GM18517 (cell line): Measurements from ENCODE around the gene FAM83D.
"Not testable (repeated sequence)": the region's sequence is repeated elsewhere in the genome, so short reads cannot be mapped to it uniquely, and the experiment has no call there.

Experiments used
- ATAC-seq: cut with Tn5 transposase; IDR thresholded peaks from one replicate; pipeline ENCODE4 v1.9.1; 2021; ENCODE audit warnings: mild to moderate bottlenecking, moderate library complexity; ENCODE audit not compliant: unreplicated experiment

FAM83D gene

DNA sequence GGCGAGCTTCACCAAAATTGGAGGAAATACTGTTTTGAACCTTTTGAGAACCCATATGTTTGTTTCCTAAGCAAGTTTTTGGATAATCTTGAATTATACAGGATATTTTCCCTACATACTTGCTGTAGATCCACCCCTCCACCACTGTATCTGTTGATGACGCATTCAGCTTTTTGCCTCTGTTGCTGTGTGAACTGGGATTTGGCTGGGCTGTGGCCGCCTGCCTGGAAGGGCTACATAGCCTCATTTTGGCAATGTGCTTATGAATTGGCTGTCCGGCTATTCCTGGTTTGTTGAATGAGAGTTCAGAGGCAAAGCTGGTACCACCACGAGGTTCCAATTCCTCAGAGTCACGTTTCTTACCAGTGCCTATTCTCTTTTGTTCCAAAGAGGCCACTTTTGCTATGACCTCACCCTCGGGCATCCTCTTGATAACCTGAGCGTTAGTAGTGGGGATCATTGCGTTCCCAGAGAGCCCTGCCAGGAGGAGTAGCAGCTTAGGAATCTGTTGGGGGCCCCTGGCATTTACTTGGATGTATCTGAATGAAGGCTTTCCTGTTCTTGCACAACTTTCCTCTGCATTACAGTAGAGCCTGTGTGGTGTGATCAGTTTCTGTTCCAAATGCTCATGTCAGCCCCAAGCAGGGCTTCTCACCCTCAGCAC lies 6.4 kb downstream of the FAM83D start:
- no peak for ATAC-seq

DNA sequence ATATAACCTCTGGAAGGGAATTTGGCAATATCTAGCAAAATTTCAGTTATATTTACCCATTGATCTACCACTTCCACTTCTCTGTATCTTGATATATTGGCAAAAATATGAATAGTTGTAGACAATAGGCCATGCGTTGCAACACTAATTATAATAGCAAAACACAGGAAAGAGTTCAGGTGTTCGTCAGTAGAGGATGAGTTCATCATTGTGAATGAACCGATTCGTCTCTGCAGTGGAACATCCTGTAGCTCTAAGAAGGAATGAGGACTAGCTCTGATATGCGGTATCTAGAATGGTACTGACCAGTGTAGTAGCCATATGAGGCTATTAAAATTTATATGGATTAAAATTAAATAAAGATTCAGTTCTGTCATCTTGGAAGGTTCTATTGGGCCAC lies 8.3 kb downstream of the FAM83D start:
- no peak for ATAC-seq

DNA sequence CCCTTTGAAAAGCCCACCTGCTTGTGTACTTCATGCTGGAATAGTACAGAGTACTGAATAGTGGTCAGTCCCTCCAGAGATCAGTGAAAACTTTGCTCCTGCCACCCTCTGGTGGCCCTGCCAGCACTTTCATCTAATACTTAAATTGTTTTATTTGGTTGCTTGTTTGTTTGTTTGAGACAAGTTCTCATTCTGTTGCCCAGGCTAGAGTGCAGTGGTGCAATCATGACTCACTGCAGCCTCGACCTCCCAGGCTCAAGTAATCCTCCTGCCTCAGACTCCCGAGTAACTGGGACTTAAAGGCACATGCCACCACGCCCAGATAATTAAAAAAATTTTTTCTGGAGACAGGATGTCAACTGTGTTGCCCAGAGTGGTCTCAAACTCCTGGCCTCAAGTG lies 9.1 kb downstream of the FAM83D start:
- no peak for ATAC-seq

DNA sequence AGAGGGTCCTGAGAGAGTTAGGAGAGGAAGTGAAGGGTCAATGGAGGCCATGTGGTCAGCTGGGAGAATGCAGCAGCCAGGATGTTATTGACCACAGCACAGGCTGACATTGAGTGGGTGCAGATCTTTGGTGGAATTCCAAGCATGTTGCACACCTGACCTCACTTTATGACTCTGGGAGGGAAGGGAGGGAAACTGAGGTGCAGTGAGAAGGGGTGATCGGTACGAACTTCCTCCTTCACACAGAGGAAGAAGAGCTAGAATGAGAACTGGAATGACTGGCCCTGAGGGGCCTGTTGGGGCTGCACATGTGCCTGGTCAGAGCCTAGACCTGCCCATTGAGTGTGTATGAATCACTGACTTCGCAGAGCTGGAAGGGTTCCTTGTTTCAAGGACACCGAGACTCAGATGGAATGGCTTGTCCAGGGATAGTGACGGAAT lies 9.8 kb downstream of the FAM83D start:
- ATAC-seq: no peak

DNA sequence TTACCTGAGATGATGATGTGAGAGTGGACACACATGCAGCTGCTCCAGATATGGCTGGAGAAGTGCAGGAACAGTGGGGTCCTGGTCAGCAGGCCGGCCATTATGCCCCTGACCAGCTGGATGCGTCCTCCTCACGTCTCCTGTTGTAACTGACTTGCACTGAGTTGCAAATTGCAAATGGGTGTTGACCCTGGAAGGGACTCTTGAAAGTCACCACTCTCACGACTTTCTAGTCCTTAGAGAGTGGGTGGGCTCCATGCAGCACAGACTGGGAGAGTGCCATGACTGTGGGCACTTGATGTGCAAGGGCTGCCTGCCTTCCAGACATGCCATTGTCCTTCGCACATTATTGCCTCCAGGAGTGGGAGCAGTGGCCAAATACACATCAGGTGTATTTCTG lies 10.8 kb downstream of the FAM83D start:
- no peak for ATAC-seq

DNA sequence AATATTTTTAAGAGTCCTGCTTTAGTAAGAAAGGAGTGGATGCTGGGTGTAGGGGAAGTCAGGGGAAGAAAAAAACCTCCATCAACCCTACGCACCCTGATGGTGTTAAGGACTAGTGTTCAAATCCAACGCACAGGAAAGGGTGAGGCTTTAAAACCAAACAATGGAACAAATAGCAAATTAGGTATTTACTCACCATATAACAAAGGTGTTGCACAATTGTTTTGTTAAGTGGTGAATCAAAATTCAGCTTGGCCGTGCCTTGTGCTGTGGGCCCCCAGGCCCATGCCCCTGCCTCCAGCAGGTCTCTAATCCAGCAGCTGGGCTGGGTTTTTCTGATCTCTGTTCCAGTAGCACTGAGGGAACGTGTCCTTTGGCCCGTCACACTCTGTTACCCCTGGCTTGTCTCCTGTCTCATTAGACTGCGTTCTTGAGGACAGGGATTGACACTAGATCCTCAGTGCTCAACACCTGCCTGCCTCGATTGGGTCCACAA lies 11.8 kb downstream of the FAM83D start:
- no peak for ATAC-seq

DNA sequence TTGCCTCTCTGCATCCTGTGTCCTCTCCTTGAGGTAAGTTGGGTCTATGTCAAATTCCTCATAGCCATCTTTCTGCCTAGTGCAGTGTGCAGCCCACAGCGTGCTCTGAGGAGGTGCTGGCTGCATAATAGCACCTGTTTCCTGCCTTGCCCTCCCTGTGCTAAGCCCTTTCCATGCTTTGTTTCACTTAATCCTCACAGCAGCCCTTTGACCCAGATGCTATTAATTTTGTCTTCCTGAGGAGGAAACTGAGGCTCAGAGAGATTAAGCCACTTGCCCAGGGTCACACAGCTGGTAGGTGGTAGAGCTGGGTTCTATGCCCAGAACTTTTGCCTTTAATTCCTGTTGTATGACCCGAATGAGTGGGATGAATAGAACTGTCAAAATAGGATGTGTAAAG lies 13.5 kb downstream of the FAM83D start:
- ATAC-seq: no peak

DNA sequence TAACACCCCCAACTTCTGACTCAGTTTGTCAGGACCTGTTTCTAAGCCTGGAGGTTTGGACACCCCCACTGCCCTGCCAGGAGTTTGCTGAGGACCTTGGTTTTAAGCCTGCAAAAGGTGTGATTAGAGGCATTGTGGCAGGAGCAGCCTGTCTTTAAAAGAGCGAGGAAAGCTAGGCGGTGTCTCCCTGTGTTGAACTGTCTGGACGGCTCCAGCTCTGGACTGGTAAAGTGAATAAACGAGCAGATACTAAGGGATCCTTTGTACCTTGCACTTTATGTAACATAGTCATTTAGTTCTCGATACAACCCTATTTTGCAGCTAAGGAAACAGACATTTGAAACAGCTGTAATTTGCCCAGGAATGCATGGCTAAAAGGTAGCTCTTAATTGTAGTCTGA lies 14.4 kb downstream of the FAM83D start:
- no peak for ATAC-seq

DNA sequence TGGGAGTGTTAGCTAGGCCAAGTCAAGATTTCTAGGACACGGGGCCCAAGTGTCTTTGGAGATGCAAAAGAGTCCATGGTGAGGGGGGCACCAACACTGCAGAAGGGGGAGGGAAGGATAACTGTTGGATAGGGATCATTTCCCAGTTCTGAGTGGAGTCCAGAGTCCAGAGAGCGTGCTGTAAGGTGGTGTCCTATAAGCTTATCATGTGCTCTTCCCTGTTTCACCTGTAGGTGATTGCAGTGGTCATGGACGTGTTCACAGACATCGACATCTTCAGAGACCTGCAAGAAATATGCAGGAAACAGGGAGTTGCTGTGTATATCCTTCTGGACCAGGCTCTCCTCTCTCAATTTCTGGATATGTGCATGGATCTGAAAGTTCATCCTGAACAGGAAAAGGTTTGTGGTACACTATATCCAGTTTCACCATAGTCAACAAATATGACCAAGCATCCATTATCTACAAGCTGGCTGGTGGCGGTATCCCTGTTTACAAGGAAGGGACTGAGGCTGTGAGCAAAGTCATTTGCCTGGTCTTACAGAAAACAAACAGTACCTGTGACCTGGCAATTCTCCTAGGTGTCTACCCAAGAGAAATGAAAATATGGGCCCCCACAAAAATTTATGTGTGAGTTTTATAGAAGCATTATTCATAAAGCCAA lies 15.6 kb downstream of the FAM83D start:
- no peak for ATAC-seq

DNA sequence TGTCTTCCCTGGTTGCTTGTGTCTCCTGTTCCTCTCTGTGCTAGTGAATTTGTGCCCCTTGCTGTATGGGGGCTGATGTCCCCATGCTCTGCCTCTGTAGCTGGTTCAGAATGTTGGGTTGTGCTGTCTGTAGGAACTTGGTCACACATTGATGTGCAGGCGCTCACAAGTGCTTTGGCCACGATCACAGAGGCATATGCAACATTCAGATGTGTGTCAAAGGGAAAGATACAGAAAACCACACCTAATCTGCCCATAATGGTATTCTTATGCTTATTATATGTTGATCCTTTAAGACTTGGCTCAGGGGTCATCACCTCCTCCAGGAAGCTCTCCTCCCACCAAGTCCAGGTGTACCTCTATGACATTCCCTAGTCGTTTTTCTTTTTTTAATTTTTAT lies 18.8 kb downstream of the FAM83D start:
- ATAC-seq: no peak

DNA sequence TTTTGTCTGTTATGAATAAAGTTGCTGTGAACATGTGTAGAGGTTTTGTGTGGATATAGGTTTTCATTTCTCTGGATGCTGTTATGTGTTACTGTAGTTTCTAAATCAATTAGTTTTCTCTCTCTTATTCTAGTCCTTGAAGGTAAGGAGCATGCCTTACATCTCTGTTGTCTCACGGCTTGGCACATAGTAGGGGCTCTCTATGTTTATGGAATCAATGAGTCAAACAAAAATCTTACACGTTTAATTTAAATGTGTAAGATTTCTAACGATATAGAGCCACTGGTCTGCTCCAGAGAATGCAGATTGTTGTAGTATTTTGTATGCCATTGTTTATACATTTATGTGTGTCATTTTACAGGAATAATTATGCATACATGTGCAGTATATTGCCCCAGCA lies 20.6 kb downstream of the FAM83D start:
- ATAC-seq: no peak

DNA sequence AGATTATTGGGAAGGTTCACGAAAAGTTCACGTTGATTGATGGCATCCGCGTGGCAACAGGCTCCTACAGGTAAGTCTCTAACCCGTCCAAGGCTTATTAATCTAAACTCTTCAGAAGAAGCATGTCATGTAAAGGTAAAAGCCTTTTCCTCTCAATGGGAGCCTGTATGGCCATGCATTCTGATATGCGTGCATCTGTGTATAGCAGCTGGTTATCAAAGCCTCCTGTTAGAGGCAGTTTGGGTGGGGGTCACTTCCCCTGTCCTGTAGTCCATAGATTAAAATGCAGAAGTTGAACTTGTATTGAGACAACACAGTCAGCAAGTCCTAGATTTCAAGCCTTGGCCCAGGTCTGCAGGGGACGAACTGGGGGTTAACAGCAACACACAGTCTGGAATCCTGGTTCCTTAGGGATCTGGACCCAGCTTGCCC lies 21.7 kb downstream of the FAM83D start:
- no peak for ATAC-seq

DNA sequence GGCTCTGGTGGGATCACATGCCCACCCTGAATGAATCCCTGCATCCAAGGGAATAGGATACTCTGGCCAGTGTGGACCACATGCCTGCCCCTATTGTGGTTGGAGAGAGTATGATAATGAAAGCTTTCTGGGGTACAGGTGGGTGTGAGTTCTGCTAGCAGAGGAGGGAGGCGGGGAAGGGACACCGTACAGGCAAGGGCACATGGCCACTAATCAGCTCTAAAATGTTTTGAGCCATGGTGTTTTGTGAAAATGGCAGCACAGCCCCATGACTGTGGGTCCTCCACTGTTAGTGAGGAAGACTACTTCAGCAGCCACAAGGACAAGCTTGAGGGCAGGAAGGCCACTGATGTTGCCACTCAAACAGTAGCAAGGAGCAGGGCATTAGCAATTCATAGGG lies 24.0 kb downstream of the FAM83D start:
- ATAC-seq: no peak

DNA sequence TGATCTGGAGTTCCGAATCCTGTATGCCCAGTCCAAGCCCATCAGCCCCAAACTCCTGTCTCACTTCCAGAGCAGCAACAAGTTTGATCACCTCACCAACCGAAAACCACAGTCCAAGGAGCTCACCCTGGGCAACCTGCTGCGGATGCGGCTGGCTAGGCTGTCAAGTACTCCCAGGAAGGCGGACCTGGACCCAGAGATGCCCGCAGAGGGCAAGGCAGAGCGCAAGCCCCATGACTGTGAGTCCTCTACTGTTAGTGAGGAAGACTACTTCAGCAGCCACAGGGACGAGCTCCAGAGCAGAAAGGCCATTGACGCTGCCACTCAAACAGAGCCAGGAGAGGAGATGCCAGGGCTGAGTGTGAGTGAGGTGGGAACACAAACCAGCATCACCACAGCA lies 25.4 kb downstream of the FAM83D start:
- no peak for ATAC-seq

DNA sequence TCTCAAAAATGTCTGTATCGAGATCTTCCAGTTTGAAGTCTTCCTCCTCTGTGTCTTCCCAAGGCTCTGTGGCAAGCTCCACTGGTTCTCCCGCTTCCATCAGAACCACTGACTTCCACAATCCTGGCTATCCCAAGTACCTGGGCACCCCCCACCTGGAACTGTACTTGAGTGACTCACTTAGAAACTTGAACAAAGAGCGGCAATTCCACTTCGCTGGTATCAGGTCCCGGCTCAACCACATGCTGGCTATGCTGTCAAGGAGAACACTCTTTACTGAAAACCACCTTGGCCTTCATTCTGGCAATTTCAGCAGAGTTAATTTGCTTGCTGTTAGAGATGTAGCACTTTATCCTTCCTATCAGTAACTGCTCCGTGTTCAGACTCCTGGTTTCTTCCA lies 25.9 kb downstream of the FAM83D start:
- ATAC-seq: no peak

DNA sequence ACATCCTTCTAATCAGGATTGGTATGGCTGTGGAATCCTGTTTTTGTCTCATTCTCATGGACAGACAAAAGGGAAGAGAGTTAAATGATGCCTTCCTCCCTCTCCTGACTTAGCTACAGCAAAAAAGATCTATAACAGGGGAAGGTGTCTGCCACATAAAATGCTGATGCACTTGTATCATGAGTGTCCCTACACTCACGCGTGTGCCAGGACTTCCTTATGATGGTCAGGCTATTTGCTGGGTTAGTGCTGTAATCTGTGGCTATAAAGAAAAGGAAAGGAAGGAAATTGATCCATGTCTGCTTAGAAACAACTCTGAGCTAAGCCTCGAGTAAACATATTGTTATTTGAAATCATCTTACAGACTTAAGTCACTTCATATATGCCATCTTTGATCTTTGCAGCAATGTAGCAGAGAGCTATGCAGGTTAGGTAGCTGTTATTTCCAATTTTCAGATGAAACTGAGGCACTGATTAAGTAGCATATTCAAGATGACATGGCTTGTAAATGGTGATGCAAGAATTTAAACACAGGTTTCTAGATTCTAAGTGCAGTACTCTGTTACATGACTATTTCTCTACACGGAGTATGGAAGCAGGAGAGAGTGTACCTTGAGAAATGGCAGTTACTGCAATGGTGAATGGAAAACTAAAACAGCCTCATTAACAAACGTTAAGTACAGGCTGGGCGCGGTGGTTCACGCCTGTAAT lies 27.6 kb downstream of the FAM83D start:
- ATAC-seq: no peak

DNA sequence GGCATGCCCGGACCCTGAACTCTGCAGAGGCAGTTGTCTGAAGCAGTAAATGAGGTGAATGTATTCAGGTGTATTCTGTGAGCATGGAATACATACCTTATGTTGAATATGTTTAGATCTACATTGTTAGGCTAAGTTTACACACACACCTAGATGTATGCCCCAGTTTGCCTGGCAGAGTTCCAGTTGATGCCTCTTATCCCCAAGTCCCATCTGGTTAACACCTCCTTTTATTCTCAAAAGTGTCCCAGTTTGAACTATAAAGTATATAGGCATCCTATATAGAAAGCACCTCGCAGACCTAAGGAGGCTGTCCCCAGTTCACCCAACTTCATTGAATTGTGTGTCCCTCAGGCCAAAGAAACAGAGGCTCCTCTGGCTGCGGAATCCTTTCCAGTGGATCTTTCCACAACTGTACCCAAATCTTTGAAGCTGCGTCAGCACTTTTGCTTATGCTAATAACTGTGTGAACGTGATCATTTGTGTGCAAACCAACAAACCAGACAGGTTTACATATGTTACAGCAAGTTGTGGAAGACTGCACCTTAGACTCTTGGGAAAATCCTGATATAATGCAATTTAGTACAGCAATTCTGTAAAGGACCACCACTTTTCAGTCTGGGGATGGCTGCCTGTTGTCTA lies 31.1 kb downstream of the FAM83D start:
- no peak for ATAC-seq

DNA sequence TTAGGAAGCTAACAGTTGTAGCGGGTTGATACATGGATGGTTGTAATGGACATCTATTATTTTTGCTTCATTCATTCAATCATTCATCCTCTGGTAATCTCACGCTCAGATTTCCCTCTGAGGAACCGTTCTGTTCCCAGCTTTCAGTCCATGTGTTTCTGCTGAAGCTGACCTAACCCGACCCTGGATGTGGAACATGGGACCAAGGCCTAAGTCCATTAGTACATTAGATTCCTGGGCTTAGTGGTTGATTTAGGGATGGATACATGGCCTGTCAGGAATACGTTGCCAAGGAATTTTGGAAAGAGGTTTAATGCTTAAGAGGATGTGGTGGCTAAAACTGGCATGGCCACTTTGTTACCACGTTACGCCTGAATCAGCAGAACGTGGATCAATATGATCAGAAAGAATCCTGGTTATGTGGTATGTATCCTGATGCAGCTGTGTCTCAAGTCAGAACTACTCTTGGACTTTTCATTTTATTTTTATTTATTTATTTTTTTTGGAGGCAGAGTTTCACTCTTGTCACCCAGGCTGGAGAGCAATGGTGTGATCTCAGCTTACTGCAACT lies 31.8 kb downstream of the FAM83D start:
- no peak for ATAC-seq

DNA sequence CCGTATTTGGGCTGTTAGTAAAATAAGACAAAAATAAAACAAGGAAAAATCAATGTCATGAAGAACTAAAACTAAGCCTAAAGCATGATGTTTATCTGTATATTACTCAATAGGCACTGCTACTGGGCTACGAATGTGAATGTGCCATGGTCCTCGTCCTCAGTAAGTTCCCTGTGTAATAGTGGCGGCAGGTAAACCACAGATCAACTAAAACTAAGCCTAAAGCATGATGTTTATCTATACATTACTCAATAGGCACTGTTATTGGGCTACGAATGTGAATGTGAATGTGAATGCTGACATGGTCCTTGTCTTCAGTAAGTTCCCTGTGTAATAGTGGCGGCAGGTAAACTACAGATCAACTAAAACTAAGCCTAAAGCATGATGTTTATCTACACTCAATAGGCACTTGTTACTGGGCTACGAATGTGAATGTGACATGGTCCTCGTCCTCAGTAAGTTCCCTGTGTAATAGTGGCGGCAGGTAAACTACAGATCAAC lies 34.0 kb downstream of the FAM83D start:
- not testable (repeated sequence) for ATAC-seq

DNA sequence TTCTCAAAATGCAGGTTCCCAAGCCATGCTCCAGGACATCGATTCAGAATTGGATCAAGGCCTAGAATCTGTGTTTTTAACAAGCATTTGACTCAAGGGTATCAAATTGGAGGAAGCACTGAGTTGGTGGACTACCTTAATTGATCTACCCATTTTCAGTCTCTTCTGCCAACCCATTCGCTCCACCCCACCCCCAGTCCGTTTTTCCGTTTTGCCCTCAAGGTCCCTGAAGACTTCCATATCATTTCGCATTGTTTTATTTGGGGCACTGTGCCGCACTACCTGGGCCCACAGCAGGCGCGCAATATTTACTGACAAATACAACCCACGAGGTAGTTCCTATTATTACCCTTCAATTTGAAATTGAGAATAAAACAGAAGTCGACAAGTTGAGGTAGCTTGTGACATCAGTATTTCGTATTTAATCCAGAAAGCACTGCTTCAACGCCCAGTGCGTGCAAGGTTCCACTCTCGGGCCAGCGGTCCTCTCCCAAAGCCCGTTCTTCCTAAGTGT lies 35.4 kb downstream of the FAM83D start:
- ATAC-seq: no peak
